22Rv1 (cell line): Measurements from ENCODE around the gene DCLK1.

ENCODE experiments used
- ZFX ChIP-seq: fragments of 450-650 bp; IDR thresholded peaks from 2 replicates; pipeline ENCODE4 v1.6.1; 2017; ENCODE audit warnings: antibody characterized with exemption, borderline replicate concordance
- TF ChIP-seq, protein P1 (sequence below): fragments of 450-650 bp; IDR thresholded peaks from 2 replicates; pipeline ENCODE4 v1.5.1; 2017; ENCODE audit warnings: mild to moderate bottlenecking

DNA sequence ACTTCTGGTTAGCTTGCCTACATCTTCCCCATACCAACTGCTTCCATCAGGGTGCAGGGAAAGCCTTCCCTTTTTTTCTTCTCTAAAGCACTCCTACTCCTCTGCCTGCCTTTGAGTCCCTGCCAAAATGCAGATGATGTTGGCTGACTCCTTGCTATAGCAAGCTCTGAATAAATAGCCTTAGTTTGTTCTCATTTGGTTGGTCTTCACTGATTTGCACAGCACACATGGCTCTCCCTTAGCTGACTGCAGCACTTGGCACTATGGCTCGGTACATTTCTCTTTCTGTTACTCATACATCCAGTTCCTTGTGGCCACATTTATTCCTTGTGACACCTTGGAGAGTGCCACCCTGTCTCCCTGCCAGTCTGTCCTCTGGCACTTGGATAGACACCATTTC, 249.8 kb downstream of the DCLK1 start:
- TF ChIP-seq, protein P1, sequence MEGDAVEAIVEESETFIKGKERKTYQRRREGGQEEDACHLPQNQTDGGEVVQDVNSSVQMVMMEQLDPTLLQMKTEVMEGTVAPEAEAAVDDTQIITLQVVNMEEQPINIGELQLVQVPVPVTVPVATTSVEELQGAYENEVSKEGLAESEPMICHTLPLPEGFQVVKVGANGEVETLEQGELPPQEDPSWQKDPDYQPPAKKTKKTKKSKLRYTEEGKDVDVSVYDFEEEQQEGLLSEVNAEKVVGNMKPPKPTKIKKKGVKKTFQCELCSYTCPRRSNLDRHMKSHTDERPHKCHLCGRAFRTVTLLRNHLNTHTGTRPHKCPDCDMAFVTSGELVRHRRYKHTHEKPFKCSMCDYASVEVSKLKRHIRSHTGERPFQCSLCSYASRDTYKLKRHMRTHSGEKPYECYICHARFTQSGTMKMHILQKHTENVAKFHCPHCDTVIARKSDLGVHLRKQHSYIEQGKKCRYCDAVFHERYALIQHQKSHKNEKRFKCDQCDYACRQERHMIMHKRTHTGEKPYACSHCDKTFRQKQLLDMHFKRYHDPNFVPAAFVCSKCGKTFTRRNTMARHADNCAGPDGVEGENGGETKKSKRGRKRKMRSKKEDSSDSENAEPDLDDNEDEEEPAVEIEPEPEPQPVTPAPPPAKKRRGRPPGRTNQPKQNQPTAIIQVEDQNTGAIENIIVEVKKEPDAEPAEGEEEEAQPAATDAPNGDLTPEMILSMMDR, result no peak
- no peak for TF ChIP-seq ZFX
